Common myeloid progenitor, CD34-positive (primary cell): Measurements from ENCODE around the gene NMD3.
A peak's percentile ranks its signal among the peaks of the same experiment; 100 is the strongest.

Source experiments
- CTCF ChIA-PET: fragments of 350-600 bp; sonication (Branson Sonifier 250); formaldehyde crosslinking; loops from one replicate; lab custom pipeline; 2021; ENCODE audit warnings: antibody characterized with exemption; lab: Charles Lee
- POLR2A ChIA-PET: fragments of 350-600 bp; sonication (Branson Sonifier 250); formaldehyde crosslinking; loops from one replicate; lab custom pipeline; 2021; ENCODE audit warnings: antibody characterized with exemption; lab: Charles Lee
- DNase-seq, 3 donors: peaks; one replicate each; pipeline versions ENCODE4 v3.0.0 to v3.0.0-alpha.2; 2013
- H3K27ac ChIP-seq, 2 experiments: 1 replicate in 1 of 2; 2 replicates in 1 of 2; pipeline ENCODE4 v1.7.0; 2013; ENCODE audit warnings: inconsistent platforms in 2 of 2, low read length in 2 of 2, mild to moderate bottlenecking in 2 of 2, low read depth in 1 of 2, moderate library complexity in 1 of 2; ENCODE audit not compliant: severe bottlenecking in 2 of 2, insufficient read depth in 1 of 2, poor library complexity in 1 of 2
- H3K27me3 ChIP-seq, 5 experiments: replicated peaks in 2 of 5; 1 replicate in 3 of 5; 2 replicates in 2 of 5; pipeline versions ENCODE4 v1.6.1 to v1.7.0; 2013; ENCODE audit warnings: low read length in 4 of 5, mild to moderate bottlenecking in 2 of 5, moderate library complexity in 2 of 5, inconsistent platforms in 1 of 5; ENCODE audit not compliant: insufficient read depth in 5 of 5, control insufficient read depth in 4 of 5
- H3K36me3 ChIP-seq, 4 experiments: 1 replicate in 2 of 4; 2 replicates in 2 of 4; pipeline versions ENCODE4 v1.6.1 to v1.7.0; 2013; ENCODE audit warnings: low read length in 3 of 4, control low read depth in 1 of 4, mild to moderate bottlenecking in 1 of 4; ENCODE audit not compliant: control insufficient read depth in 4 of 4, insufficient read depth in 4 of 4
- H3K4me1 ChIP-seq, 4 experiments: 1 replicate in 3 of 4; 2 replicates in 1 of 4; pipeline versions ENCODE4 v1.6.1 to v1.7.1; 2013; ENCODE audit warnings: low read length in 3 of 4, mild to moderate bottlenecking in 3 of 4, control low read depth in 1 of 4, inconsistent platforms in 1 of 4, moderate library complexity in 1 of 4; ENCODE audit not compliant: control insufficient read depth in 4 of 4, insufficient read depth in 4 of 4; ENCODE audit errors: control extremely low read depth in 1 of 4
- H3K4me3 ChIP-seq, 7 experiments: 1 replicate in 4 of 7; 2 replicates in 3 of 7; pipeline versions ENCODE4 v1.5.1 to v1.7.0; 2013; ENCODE audit warnings: mild to moderate bottlenecking in 7 of 7, low read length in 6 of 7, moderate library complexity in 6 of 7, inconsistent platforms in 2 of 7, low read depth in 2 of 7, control low read depth in 1 of 7; ENCODE audit not compliant: insufficient read depth in 4 of 7, control insufficient read depth in 1 of 7; ENCODE audit errors: extremely low read depth in 1 of 7
- H3K9me3 ChIP-seq, 5 experiments: 1 replicate in 4 of 5; 2 replicates in 1 of 5; pipeline versions ENCODE4 v1.6.1 to v1.7.1; 2013; ENCODE audit warnings: low read length in 4 of 5, mild to moderate bottlenecking in 2 of 5, inconsistent platforms in 1 of 5, low read depth in 1 of 5, moderate library complexity in 1 of 5; ENCODE audit not compliant: control insufficient read depth in 4 of 5, insufficient read depth in 2 of 5; ENCODE audit errors: control extremely low read depth in 1 of 5
- WGBS: methylation state at CpG from one replicate; pipeline ENCODE4 v1.1.5; 2013; ENCODE audit not compliant: insufficient coverage; 5-methylcytosine and 5-hydroxymethylcytosine counted together

The NMD3 gene

DNA sequence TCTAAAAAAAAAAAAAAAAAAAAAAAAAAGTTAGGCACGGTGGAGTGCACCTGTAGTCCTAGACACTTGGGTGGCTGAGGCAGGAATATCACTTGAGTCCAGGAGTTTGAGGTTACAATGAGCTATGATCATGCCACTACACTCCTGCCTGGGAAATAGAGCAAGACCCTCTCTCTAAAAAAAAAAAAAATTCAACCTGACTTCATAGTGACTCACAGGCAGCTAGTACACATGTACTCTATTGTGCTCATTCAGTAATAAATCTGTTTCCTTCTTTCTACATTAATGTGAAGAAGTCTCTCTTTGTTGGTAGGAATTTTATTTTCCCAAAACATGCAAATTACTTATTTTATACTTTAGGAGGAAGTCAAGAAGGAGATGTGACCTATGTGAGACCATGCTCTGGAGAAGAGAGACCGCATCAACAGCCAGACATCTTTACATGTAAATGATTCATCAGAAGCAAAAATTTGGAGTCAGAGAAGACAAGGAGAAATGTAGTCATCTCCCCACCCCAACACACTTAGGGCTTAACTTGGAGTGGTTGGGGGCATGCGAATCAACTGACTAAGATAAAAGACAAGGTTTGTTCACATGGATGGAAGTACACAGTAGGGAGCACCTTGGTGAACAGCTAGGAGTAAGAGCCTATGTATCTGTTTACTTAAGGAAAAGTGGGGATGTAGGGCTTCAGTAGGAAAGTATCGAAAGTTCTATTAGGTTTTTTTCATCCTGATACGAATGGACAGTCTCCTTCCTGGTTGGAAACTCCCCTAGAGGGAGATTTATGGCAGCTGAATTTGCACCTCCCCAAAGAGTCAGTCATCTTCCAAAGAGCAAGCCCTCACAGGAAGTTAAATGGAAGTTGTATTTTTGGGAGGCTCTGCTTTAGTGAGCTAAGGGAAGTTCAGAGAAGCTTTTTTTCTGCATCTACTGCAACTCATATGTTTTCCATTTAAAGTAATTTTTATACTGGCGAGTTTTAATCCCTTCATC, 23.0 kb upstream of the NMD3 start:
- H3K9me3 ChIP-seq: peaks cover 0 to 3% (median 0%) of the 10 kb centered on the region in 5 experiments
- WGBS: 83% methylated on average over 4 of the region's 6 CpGs
- H3K27me3 ChIP-seq: no peaks in the 10 kb centered on the region
- no peak overlapping the region for H3K27ac ChIP-seq
- no peak overlapping the region for H3K4me3 ChIP-seq
- H3K36me3 ChIP-seq: no peaks in the 10 kb centered on the region
- DNase-seq: no peak
- POLR2A ChIA-PET: no interaction called here
- CTCF ChIA-PET: interaction anchor here (2.2 kb wide), 1 partner anchor 241 kb away, joined by 6 read pairs; no protein-coding TSS in a partner anchor
- no peaks in the 10 kb centered on the region for H3K4me1 ChIP-seq

GRCh38 chr3:161199926-161200325, 21.2 kb upstream of the NMD3 start:
- H3K27ac ChIP-seq: no peak overlapping the region
- ChIA-PET POLR2A (no interaction called here), CTCF (interaction anchor here (0.7 to 2.2 kb wide), 2 partner anchors 57 to 243 kb away, joined by 3 to 6 read pairs; no protein-coding TSS in a partner anchor)
- H3K27me3 ChIP-seq: no peaks in the 10 kb centered on the region
- H3K4me1 ChIP-seq: no peaks in the 10 kb centered on the region
- H3K36me3 ChIP-seq: no peaks in the 10 kb centered on the region
- no peak overlapping the region for H3K4me3 ChIP-seq
- H3K9me3 ChIP-seq: peaks cover 0 to 3% (median 0%) of the 10 kb centered on the region in 5 experiments
- DNase-seq: peak in 1 of 3 donors; percentile 7
- WGBS: 100% methylated on average over 2 of the region's 3 CpGs

GRCh38 chr3:161203485-161204098, 17.5 kb upstream of the NMD3 start:
- Histone ChIP-seq H3K36me3 (no peaks in the 10 kb centered on the region), H3K4me3 (no peak overlapping the region), H3K27me3 (no peaks in the 10 kb centered on the region), H3K9me3 (no peaks in the 10 kb centered on the region), H3K4me1 (no peaks in the 10 kb centered on the region), H3K27ac (no peak overlapping the region)
- no peak for DNase-seq
- ChIA-PET POLR2A (no interaction called here), CTCF (interaction anchor here (1.0 kb wide), 1 partner anchor 247 kb away, joined by 3 read pairs; no protein-coding TSS in a partner anchor)
- 89% methylated on average over 3 of the region's 4 CpGs for WGBS

DNA sequence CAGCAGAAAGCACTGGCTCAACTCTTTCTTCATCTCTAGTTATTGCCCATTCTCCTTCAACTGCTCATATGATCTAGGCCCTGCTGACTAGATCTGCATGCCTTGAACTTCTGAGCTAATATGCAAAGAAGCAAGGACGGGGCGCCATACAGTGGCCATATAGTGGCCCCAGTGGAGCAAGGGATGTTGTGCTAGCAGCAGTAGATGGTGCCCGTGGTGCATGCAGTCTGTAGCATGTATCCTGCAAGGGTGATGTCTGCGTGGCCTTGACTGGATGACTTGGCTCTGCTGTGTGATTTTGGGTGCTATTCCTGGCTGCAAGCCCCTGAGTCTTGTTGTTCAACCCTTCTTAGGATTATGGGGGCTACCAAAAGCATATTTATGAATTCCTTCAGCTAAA, 12.2 kb upstream of the NMD3 start:
- CTCF ChIA-PET: no interaction called here
- no peak for DNase-seq
- H3K27ac ChIP-seq: no peak overlapping the region

DNA sequence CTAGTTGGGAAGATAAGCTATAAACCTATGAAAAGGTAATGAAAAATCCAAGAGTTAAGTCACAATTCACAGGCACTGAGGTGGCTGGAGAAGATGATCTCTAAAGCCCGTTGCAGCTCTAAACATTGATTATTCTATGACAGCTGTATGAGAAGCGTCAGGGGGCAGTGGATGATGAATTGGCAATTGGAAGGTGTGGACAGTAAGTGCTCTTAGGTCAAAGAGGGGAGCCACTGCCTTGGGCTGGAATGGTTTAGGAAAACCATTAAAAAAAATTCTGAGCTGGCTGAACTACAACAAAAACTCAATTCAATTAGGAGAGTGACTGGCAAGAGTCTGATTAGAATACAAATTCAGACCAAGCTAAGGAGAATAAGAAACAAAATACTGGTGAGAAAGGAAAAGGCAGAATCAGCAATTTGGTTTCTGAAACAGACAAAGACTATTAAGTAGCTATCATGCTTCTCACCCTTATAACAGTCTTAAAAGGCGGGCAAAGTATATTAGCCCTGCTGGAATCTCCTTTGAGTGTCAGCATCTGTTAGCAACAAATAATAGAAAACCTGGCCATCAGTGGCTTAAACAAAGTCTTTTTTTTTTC, 8.8 kb upstream of the NMD3 start:
- Histone ChIP-seq H3K27ac (no peak overlapping the region), H3K9me3 (no peaks in the 10 kb centered on the region), H3K27me3 (no peaks in the 10 kb centered on the region), H3K4me3 (no peak overlapping the region), H3K4me1 (no peaks in the 10 kb centered on the region), H3K36me3 (no peaks in the 10 kb centered on the region)
- 100% methylated on average over 2 of the region's 3 CpGs for WGBS
- CTCF ChIA-PET: interaction anchor here (0.8 to 1.1 kb wide), 2 partner anchors 11 to 294 kb away, joined by 3 read pairs; no protein-coding TSS in a partner anchor
- DNase-seq: no peak
- POLR2A ChIA-PET: no interaction called here

More for the DNA sequence above, 12.2 kb upstream of the NMD3 start:
- H3K9me3 ChIP-seq: no peaks in the 10 kb centered on the region
- H3K36me3 ChIP-seq: no peaks in the 10 kb centered on the region
- H3K4me3 ChIP-seq: no peak overlapping the region
- WGBS: 100% methylated on average over 4 of the region's 4 CpGs
- POLR2A ChIA-PET: no interaction called here
- H3K4me1 ChIP-seq: no peaks in the 10 kb centered on the region
- H3K27me3 ChIP-seq: no peaks in the 10 kb centered on the region

GRCh38 chr3:161212906-161213305, 8.2 kb upstream of the NMD3 start:
- DNase-seq: no peak
- ChIA-PET CTCF (interaction anchor here (0.9 to 1.1 kb wide), 2 partner anchors 11 to 12 kb away, joined by 3 read pairs; no protein-coding TSS in a partner anchor), POLR2A (no interaction called here)
- no peaks in the 10 kb centered on the region for H3K27me3 ChIP-seq
- no peak overlapping the region for H3K4me3 ChIP-seq
- H3K36me3 ChIP-seq: no peaks in the 10 kb centered on the region
- H3K4me1 ChIP-seq: no peaks in the 10 kb centered on the region
- H3K27ac ChIP-seq: no peak overlapping the region
- no peaks in the 10 kb centered on the region for H3K9me3 ChIP-seq
